Measurements from ENCODE around the gene NCK2.

NCK2 gene

DNA sequence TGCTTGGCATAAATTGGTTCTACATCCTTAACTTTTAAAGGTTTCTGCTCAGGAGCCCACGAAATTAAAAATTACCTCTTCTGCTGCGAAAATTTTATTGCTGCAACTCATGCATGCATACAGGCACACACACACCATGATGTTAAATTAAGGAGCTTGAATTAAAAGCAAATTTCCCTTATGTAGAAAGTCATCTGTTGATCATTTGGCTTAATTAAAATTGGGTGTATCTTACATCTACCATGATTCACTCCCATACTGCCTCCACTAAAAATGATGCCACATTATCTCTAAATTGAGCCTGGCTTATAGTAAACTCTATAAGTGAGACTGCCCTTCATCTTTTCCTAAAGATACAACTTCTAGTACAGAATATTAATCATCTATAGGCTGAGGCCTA is 145.4 kb downstream of the NCK2 start:
- peaks cover 35% of the 10 kb centered on the region for H3K79me2 ChIP-seq (ENCODE audit: insufficient read depth, low read length)
- TF ChIP-seq EZH2phosphoT487 (IDR thresholded peaks at IDR 0.05; ENCODE audit: borderline replicate concordance) = no peak
- TF ChIP-seq, protein P1, sequence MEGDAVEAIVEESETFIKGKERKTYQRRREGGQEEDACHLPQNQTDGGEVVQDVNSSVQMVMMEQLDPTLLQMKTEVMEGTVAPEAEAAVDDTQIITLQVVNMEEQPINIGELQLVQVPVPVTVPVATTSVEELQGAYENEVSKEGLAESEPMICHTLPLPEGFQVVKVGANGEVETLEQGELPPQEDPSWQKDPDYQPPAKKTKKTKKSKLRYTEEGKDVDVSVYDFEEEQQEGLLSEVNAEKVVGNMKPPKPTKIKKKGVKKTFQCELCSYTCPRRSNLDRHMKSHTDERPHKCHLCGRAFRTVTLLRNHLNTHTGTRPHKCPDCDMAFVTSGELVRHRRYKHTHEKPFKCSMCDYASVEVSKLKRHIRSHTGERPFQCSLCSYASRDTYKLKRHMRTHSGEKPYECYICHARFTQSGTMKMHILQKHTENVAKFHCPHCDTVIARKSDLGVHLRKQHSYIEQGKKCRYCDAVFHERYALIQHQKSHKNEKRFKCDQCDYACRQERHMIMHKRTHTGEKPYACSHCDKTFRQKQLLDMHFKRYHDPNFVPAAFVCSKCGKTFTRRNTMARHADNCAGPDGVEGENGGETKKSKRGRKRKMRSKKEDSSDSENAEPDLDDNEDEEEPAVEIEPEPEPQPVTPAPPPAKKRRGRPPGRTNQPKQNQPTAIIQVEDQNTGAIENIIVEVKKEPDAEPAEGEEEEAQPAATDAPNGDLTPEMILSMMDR (conservative IDR thresholded peaks at IDR 0.05; ENCODE audit: low read length) = no peak
- peaks cover 11% of the 10 kb centered on the region for H3K4me1 ChIP-seq (ENCODE audit: insufficient read depth, low read length, poor library complexity, severe bottlenecking)
- H3K9me3 ChIP-seq (ENCODE audit: insufficient read depth, low read depth, low read length) = peaks cover 10% of the 10 kb centered on the region; the same call in 1 of the 2 replicates
- H3K9ac ChIP-seq (ENCODE audit: low read depth, low read length, poor library complexity, severe bottlenecking) = no peak overlapping the region
- no peak overlapping the region for H3K4me2 ChIP-seq (ENCODE audit: low read depth, low read length, poor library complexity, severe bottlenecking)
- peaks cover 29% of the 10 kb centered on the region; the same call in 1 of the 2 replicates for H3K36me3 ChIP-seq (ENCODE audit: insufficient read depth, low read length)
- no peak overlapping the region for H3K4me3 ChIP-seq (ENCODE audit: low read length, poor library complexity, severe bottlenecking)
- no peaks in the 10 kb centered on the region for H3K27me3 ChIP-seq (ENCODE audit: insufficient read depth, low read length, poor library complexity, severe bottlenecking)
- H3F3A ChIP-seq (ENCODE audit: low read depth) = no peaks in the 10 kb centered on the region
- H2AFZ ChIP-seq (ENCODE audit: low read length) = no peak overlapping the region
- no peaks in the 10 kb centered on the region for H4K20me1 ChIP-seq (ENCODE audit: insufficient read depth, low read length, poor library complexity, severe bottlenecking)
- no peaks in the 10 kb centered on the region for H3K9me2 ChIP-seq (replicated peaks; ENCODE audit: low read depth, low read length)

DNA sequence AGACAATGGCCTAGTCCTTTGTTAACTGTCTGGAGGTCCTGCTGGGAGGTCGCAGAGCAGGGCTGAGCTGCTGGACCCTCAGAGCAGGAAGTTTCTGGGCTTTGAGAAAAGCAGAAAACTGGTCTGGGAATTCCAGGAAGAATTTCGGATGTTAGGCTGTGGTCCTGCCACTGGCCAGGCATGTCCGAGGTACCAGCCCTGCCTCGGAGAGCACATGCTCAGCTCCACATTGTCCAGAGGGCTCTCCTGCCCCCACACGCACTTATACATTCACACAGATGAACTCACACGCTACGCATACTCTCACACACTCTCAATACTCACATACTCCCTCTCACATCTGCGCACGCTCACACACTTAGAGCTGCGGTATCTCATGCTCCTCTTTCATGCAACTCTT is 146.1 kb downstream of the NCK2 start:
- no peaks in the 10 kb centered on the region for H3K27me3 ChIP-seq (ENCODE audit: insufficient read depth, low read length, poor library complexity, severe bottlenecking)
- peaks cover 17% of the 10 kb centered on the region for H3K4me1 ChIP-seq (ENCODE audit: insufficient read depth, low read length, poor library complexity, severe bottlenecking)
- peaks cover 32% of the 10 kb centered on the region for H3K79me2 ChIP-seq (ENCODE audit: insufficient read depth, low read length)
- H3F3A ChIP-seq (ENCODE audit: low read depth) = no peaks in the 10 kb centered on the region
- peaks cover 10% of the 10 kb centered on the region; the same call in 1 of the 2 replicates for H3K9me3 ChIP-seq (ENCODE audit: insufficient read depth, low read depth, low read length)
- no peak overlapping the region for H2AFZ ChIP-seq (ENCODE audit: low read length)
- H3K36me3 ChIP-seq (ENCODE audit: insufficient read depth, low read length) = peaks cover 31% of the 10 kb centered on the region; the same call in 1 of the 2 replicates
- no peaks in the 10 kb centered on the region for H3K9me2 ChIP-seq (replicated peaks; ENCODE audit: low read depth, low read length)
- no peak overlapping the region for H3K4me3 ChIP-seq (ENCODE audit: low read length, poor library complexity, severe bottlenecking)
- TF ChIP-seq, protein P1 (conservative IDR thresholded peaks at IDR 0.05; ENCODE audit: low read length) = no peak
- no peak for TF ChIP-seq EZH2phosphoT487 (IDR thresholded peaks at IDR 0.05; ENCODE audit: borderline replicate concordance)
- H4K20me1 ChIP-seq (ENCODE audit: insufficient read depth, low read length, poor library complexity, severe bottlenecking) = no peaks in the 10 kb centered on the region
- H3K9ac ChIP-seq (ENCODE audit: low read depth, low read length, poor library complexity, severe bottlenecking) = no peak overlapping the region
- H3K4me2 ChIP-seq (ENCODE audit: low read depth, low read length, poor library complexity, severe bottlenecking) = no peak overlapping the region

DNA sequence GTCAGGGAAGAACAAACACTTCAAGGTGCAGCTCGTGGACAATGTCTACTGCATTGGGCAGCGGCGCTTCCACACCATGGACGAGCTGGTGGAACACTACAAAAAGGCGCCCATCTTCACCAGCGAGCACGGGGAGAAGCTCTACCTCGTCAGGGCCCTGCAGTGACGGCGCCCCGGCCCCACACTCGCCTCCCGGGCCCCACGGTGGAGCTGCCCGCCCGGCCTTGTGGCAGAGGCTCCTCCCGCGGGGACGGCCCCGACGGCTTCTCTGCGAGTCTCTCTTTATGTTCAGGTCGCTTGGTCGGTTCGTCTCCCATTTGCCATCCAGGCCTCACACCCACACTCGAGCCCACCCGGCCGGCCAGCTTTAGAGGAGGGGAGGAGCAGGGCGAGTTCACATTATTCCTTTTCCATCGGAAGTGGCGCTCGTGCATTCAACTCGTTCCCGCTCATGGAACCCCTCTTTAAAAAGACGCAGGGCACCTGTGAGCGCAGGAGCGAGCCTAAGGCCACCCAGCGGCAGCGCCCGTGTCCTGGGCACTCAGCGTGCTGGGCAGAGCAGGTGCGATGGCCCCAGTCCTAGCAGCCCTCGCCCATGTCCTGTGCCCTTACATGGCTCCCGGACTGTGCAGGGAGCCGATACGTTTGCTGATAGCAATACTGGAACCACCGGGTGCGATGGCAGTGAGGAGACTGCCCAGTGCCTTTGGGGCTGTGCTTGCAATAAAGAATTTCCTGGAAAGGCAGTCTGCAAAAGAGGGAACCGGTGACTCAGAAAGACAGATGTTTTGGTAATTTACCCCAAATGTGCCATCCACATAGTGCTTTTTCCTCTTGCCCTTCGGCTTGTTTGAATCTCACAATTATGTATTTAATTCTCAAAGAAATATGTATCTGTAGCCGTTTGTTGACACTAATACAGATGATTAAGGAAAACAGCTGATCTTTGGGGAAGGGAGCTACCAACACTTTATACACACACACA is 148.6 kb downstream of the NCK2 start:
- Histone ChIP-seq H3K4me1 (ENCODE audit: insufficient read depth, low read length, poor library complexity, severe bottlenecking) (peaks cover 17% of the 10 kb centered on the region), H3K27me3 (ENCODE audit: insufficient read depth, low read length, poor library complexity, severe bottlenecking) (no peaks in the 10 kb centered on the region), H3F3A (ENCODE audit: low read depth) (no peaks in the 10 kb centered on the region), H3K4me3 (ENCODE audit: low read length, poor library complexity, severe bottlenecking) (no peak overlapping the region), H3K36me3 (ENCODE audit: insufficient read depth, low read length) (peaks cover 30% of the 10 kb centered on the region; the same call in 1 of the 2 replicates), H3K9me2 (replicated peaks; ENCODE audit: low read depth, low read length) (no peaks in the 10 kb centered on the region), H3K79me2 (ENCODE audit: insufficient read depth, low read length) (peaks cover 14% of the 10 kb centered on the region), H3K4me2 (ENCODE audit: low read depth, low read length, poor library complexity, severe bottlenecking) (no peak overlapping the region), H2AFZ (ENCODE audit: low read length) (no peak overlapping the region), H3K9ac (ENCODE audit: low read depth, low read length, poor library complexity, severe bottlenecking) (no peak overlapping the region), H4K20me1 (ENCODE audit: insufficient read depth, low read length, poor library complexity, severe bottlenecking) (no peaks in the 10 kb centered on the region), H3K9me3 (ENCODE audit: insufficient read depth, low read depth, low read length) (peaks cover 15% of the 10 kb centered on the region; the same call in 1 of the 2 replicates)
- TF ChIP-seq, protein P1 (conservative IDR thresholded peaks at IDR 0.05; ENCODE audit: low read length) = no peak
- no peak for TF ChIP-seq EZH2phosphoT487 (IDR thresholded peaks at IDR 0.05; ENCODE audit: borderline replicate concordance)

All from Loucy (cell line).